NCI-H1105 (cell line): ENCODE data around the gene SPNS2.

Source experiments
- DNase-seq: peaks from one replicate; lab custom pipeline; 2025; lab: John Stamatoyannopoulos, UW

SPNS2 gene

GRCh38 chr17:4480929-4481898 lies 17.5 kb upstream of the SPNS2 start:
- DNase-seq = no peak

GRCh38 chr17:4482338-4483011 lies 16.2 kb upstream of the SPNS2 start:
- DNase-seq = no peak

- no peak for DNase-seq
These were observed 15.5 kb upstream of the SPNS2 start for GRCh38 chr17:4483012-4483840.

GRCh38 chr17:4485676-4486646 lies 12.7 kb upstream of the SPNS2 start:
- DNase-seq = no peak

GRCh38 chr17:4487296-4487695 lies 11.4 kb upstream of the SPNS2 start:
- DNase-seq = no peak

- DNase-seq = no peak
These were observed 10.6 kb upstream of the SPNS2 start for GRCh38 chr17:4487820-4488716.

- DNase-seq = no peak
These were observed 9.6 kb upstream of the SPNS2 start for GRCh38 chr17:4488989-4489595.

GRCh38 chr17:4490109-4490591 lies 8.5 kb upstream of the SPNS2 start:
- DNase-seq = no peak

GRCh38 chr17:4490637-4491061 lies 8.0 kb upstream of the SPNS2 start:
- no peak for DNase-seq

GRCh38 chr17:4492721-4493561 lies 5.7 kb upstream of the SPNS2 start:
- DNase-seq = no peak

- DNase-seq = no peak
These were observed 1.4 kb upstream of the SPNS2 start for GRCh38 chr17:4497101-4497824.

- no peak for DNase-seq
These were observed 930 bp downstream of the SPNS2 start for GRCh38 chr17:4499431-4500190.

GRCh38 chr17:4500191-4500571 lies 1.5 kb downstream of the SPNS2 start:
- DNase-seq = no peak

GRCh38 chr17:4501295-4501949 lies 2.7 kb downstream of the SPNS2 start:
- no peak for DNase-seq

GRCh38 chr17:4502466-4503154 lies 3.9 kb downstream of the SPNS2 start:
- no peak for DNase-seq
